ENCODE data around the gene USP3.

The USP3 gene

GRCh38 chr15:63572749-63573464, 68.5 kb downstream of the USP3 start:
- no peaks in the 10 kb centered on the region for H3K27me3 Mint-ChIP-seq
- H3K4me3 Mint-ChIP-seq, result no peak overlapping the region
- peak overlapping the region; percentile 34 for H3K27ac Mint-ChIP-seq
- H3K9me3 Mint-ChIP-seq, result no peaks in the 10 kb centered on the region
- intact Hi-C loops (cut with micrococcal nuclease), result no loop called here
- no peaks in the 10 kb centered on the region for H3K4me1 Mint-ChIP-seq (ENCODE audit: low read depth)
- H3K36me3 Mint-ChIP-seq (ENCODE audit: low read depth), result peaks cover 87% of the 10 kb centered on the region

GRCh38 chr15:63573533-63573932, 69.1 kb downstream of the USP3 start:
- intact Hi-C loops (cut with micrococcal nuclease), result no loop called here
- Mint-ChIP-seq H3K4me3 (no peak overlapping the region), H3K9me3 (no peaks in the 10 kb centered on the region), H3K27me3 (no peaks in the 10 kb centered on the region), H3K4me1 (ENCODE audit: low read depth) (no peaks in the 10 kb centered on the region), H3K27ac (no peak overlapping the region), H3K36me3 (ENCODE audit: low read depth) (peaks cover 86% of the 10 kb centered on the region)

- Mint-ChIP-seq H3K9me3 (no peaks in the 10 kb centered on the region), H3K27me3 (no peaks in the 10 kb centered on the region), H3K4me3 (no peak overlapping the region), H3K27ac (no peak overlapping the region), H3K36me3 (ENCODE audit: low read depth) (peaks cover 81% of the 10 kb centered on the region), H3K4me1 (ENCODE audit: low read depth) (no peaks in the 10 kb centered on the region)
- intact Hi-C loops (cut with micrococcal nuclease), result no loop called here
These were observed 70.9 kb downstream of the USP3 start for GRCh38 chr15:63575312-63575711.

GRCh38 chr15:63576441-63576840, 72.0 kb downstream of the USP3 start:
- H3K27ac Mint-ChIP-seq, result peak overlapping the region; percentile 10

GRCh38 chr15:63582179-63582578, 77.8 kb downstream of the USP3 start:
- H3K27me3 Mint-ChIP-seq, result no peaks in the 10 kb centered on the region
- no peak overlapping the region for H3K4me3 Mint-ChIP-seq
- intact Hi-C loops (cut with micrococcal nuclease), result no loop called here
- peaks cover 89% of the 10 kb centered on the region for H3K36me3 Mint-ChIP-seq (ENCODE audit: low read depth)
- no peaks in the 10 kb centered on the region for H3K4me1 Mint-ChIP-seq (ENCODE audit: low read depth)
- H3K27ac Mint-ChIP-seq, result no peak overlapping the region
- H3K9me3 Mint-ChIP-seq, result no peaks in the 10 kb centered on the region

More at GRCh38 chr15:63576441-63576840, 72.0 kb downstream of the USP3 start:
- no peaks in the 10 kb centered on the region for H3K4me1 Mint-ChIP-seq (ENCODE audit: low read depth)
- no peaks in the 10 kb centered on the region for H3K9me3 Mint-ChIP-seq
- intact Hi-C loops (cut with micrococcal nuclease), result no loop called here
- H3K27me3 Mint-ChIP-seq, result no peaks in the 10 kb centered on the region
- H3K4me3 Mint-ChIP-seq, result no peak overlapping the region
- peaks cover 79% of the 10 kb centered on the region for H3K36me3 Mint-ChIP-seq (ENCODE audit: low read depth)

GRCh38 chr15:63582718-63583426, 78.5 kb downstream of the USP3 start:
- no peak overlapping the region for H3K27ac Mint-ChIP-seq
- H3K27me3 Mint-ChIP-seq, result no peaks in the 10 kb centered on the region
- H3K4me3 Mint-ChIP-seq, result no peak overlapping the region
- no peaks in the 10 kb centered on the region for H3K4me1 Mint-ChIP-seq (ENCODE audit: low read depth)
- intact Hi-C loops (cut with micrococcal nuclease), result no loop called here
- H3K36me3 Mint-ChIP-seq (ENCODE audit: low read depth), result peaks cover 84% of the 10 kb centered on the region
- H3K9me3 Mint-ChIP-seq, result no peaks in the 10 kb centered on the region

GRCh38 chr15:63586790-63587189, 82.4 kb downstream of the USP3 start:
- no peaks in the 10 kb centered on the region for H3K4me1 Mint-ChIP-seq (ENCODE audit: low read depth)
- no peaks in the 10 kb centered on the region for H3K9me3 Mint-ChIP-seq
- H3K4me3 Mint-ChIP-seq, result no peak overlapping the region
- peaks cover 93% of the 10 kb centered on the region for H3K36me3 Mint-ChIP-seq (ENCODE audit: low read depth)
- intact Hi-C loops (cut with micrococcal nuclease), result loop anchor here (5.0 kb wide), 1 partner anchor 299 kb away; no protein-coding TSS in a partner anchor
- no peak overlapping the region for H3K27ac Mint-ChIP-seq
- no peaks in the 10 kb centered on the region for H3K27me3 Mint-ChIP-seq

- peaks cover 93% of the 10 kb centered on the region for H3K36me3 Mint-ChIP-seq (ENCODE audit: low read depth)
- no peak overlapping the region for H3K4me3 Mint-ChIP-seq
- no peaks in the 10 kb centered on the region for H3K27me3 Mint-ChIP-seq
- intact Hi-C loops (cut with micrococcal nuclease), result loop anchor here (5.0 kb wide), 1 partner anchor 300 kb away; no protein-coding TSS in a partner anchor
- H3K4me1 Mint-ChIP-seq (ENCODE audit: low read depth), result no peaks in the 10 kb centered on the region
- H3K9me3 Mint-ChIP-seq, result no peaks in the 10 kb centered on the region
- H3K27ac Mint-ChIP-seq, result no peak overlapping the region
These were observed 83.1 kb downstream of the USP3 start for GRCh38 chr15:63587527-63587926.

- Mint-ChIP-seq H3K4me3 (no peak overlapping the region), H3K9me3 (no peaks in the 10 kb centered on the region), H3K4me1 (ENCODE audit: low read depth) (peaks cover 7% of the 10 kb centered on the region), H3K27ac (no peak overlapping the region), H3K27me3 (no peaks in the 10 kb centered on the region), H3K36me3 (ENCODE audit: low read depth) (peaks cover 93% of the 10 kb centered on the region)
- intact Hi-C loops (cut with micrococcal nuclease), result loop anchor here (5.0 kb wide), 1 partner anchor 302 kb away; no protein-coding TSS in a partner anchor
These were observed 84.4 kb downstream of the USP3 start for GRCh38 chr15:63588826-63589225.

GRCh38 chr15:63593705-63594671, 89.6 kb downstream of the USP3 start:
- Mint-ChIP-seq H3K4me1 (ENCODE audit: low read depth) (peaks cover 51% of the 10 kb centered on the region), H3K9me3 (no peaks in the 10 kb centered on the region), H3K4me3 (no peak overlapping the region), H3K27ac (peak overlapping the region; percentile 73), H3K27me3 (no peaks in the 10 kb centered on the region), H3K36me3 (ENCODE audit: low read depth) (peaks cover 63% of the 10 kb centered on the region)
- intact Hi-C loops (cut with micrococcal nuclease), result no loop called here

GRCh38 chr15:63595065-63595464, 90.7 kb downstream of the USP3 start:
- intact Hi-C loops (cut with micrococcal nuclease), result no loop called here
- peaks cover 62% of the 10 kb centered on the region for H3K4me1 Mint-ChIP-seq (ENCODE audit: low read depth)
- H3K9me3 Mint-ChIP-seq, result no peaks in the 10 kb centered on the region
- H3K27me3 Mint-ChIP-seq, result no peaks in the 10 kb centered on the region
- no peak overlapping the region for H3K4me3 Mint-ChIP-seq
- peaks cover 52% of the 10 kb centered on the region for H3K36me3 Mint-ChIP-seq (ENCODE audit: low read depth)
- H3K27ac Mint-ChIP-seq, result peak overlapping the region; percentile 73

- peaks cover 47% of the 10 kb centered on the region for H3K36me3 Mint-ChIP-seq (ENCODE audit: low read depth)
- H3K4me1 Mint-ChIP-seq (ENCODE audit: low read depth), result peaks cover 68% of the 10 kb centered on the region
- intact Hi-C loops (cut with micrococcal nuclease), result no loop called here
- peak overlapping the region; percentile 73 for H3K27ac Mint-ChIP-seq
- no peaks in the 10 kb centered on the region for H3K9me3 Mint-ChIP-seq
- H3K4me3 Mint-ChIP-seq, result no peak overlapping the region
- no peaks in the 10 kb centered on the region for H3K27me3 Mint-ChIP-seq
These were observed 91.3 kb downstream of the USP3 start for GRCh38 chr15:63595688-63596087.

GRCh38 chr15:63596676-63597037, 92.3 kb downstream of the USP3 start:
- peak overlapping the region; percentile 73 for H3K27ac Mint-ChIP-seq
- intact Hi-C loops (cut with micrococcal nuclease), result no loop called here

More at GRCh38 chr15:63596676-63597037, 92.3 kb downstream of the USP3 start:
- Mint-ChIP-seq H3K4me3 (no peak overlapping the region), H3K27me3 (no peaks in the 10 kb centered on the region), H3K9me3 (no peaks in the 10 kb centered on the region), H3K4me1 (ENCODE audit: low read depth) (peaks cover 70% of the 10 kb centered on the region), H3K36me3 (ENCODE audit: low read depth) (peaks cover 45% of the 10 kb centered on the region)

Data from dendritic cell treated with granulocyte-macrophage colony-stimulating factor and Interleukin-4, amounts not matched to agents 40 ng/mL and 50 ng/mL, for 4 days (primary cell).